ENCODE results near the gene SPRR4. TPM values are rescaled to one million over a fixed set of nuclear protein-coding genes. Genes with fewer than 3 reads are reported as not detected.

SPRR4 gene
- polyA plus RNA-seq, 1 donor from 2014 or later: not detected

DNA sequence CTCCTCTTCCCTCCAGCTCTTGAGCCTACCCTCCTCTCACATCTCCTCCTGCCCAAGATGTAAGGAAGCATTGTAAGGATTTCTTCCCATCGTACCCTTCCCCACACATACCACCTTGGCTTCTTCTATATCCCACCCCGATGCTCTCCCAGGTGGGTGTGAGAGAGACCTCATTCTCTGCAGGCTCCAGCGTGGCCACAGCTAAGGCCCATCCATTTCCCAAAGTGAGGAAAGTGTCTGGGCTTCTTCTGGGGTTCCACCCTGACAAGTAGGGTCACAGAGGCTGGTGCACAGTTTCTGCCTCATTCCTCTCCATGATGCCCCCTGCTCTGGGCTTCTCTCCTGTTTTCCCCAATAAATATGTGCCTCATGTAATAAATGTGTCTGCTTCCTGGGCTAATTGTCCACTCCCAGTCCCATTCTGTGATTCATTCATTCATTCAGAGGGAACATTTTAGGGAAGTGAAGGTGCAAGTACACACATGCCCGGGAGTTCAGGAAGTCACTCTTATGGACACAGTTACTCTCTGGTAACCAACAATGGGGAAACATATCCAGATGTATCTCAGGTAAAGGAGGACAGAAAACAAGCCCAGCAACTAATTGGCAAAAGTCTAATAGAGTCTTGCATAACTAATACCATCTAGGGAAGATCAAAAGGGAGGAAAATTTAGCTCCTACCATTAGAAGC lies 1.9 kb downstream of the SPRR4 start:
- no peaks in the 10 kb centered on the region for H3K9me2 ChIP-seq (ENCODE audit: insufficient read depth, low read length)
- no peak overlapping the region for H3K27ac ChIP-seq (ENCODE audit: low read length)
- H4K20me1 ChIP-seq (ENCODE audit: insufficient read depth): no peaks in the 10 kb centered on the region
- no peak overlapping the region for H3K4me3 ChIP-seq (ENCODE audit: low read length)
- no peaks in the 10 kb centered on the region for H3F3A ChIP-seq (ENCODE audit: insufficient read depth, low read length, poor library complexity, severe bottlenecking)
- H3K4me2 ChIP-seq (ENCODE audit: low read length): no peak overlapping the region
- H3K36me3 ChIP-seq (ENCODE audit: insufficient read depth, low read length): no peaks in the 10 kb centered on the region
- H3K9me3 ChIP-seq (ENCODE audit: low read length): no peaks in the 10 kb centered on the region
- no peaks in the 10 kb centered on the region for H3K27me3 ChIP-seq (ENCODE audit: insufficient read depth, low read depth, low read length)
- TF ChIP-seq RAD21 (conservative IDR thresholded peaks at IDR 0.05) (no peak), MXI1 (conservative IDR thresholded peaks at IDR 0.05; ENCODE audit: poor library complexity, severe bottlenecking) (no peak), TAF1 (IDR thresholded peaks at IDR 0.05; ENCODE audit: low read depth) (no peak)
- TF ChIP-seq, protein P1, sequence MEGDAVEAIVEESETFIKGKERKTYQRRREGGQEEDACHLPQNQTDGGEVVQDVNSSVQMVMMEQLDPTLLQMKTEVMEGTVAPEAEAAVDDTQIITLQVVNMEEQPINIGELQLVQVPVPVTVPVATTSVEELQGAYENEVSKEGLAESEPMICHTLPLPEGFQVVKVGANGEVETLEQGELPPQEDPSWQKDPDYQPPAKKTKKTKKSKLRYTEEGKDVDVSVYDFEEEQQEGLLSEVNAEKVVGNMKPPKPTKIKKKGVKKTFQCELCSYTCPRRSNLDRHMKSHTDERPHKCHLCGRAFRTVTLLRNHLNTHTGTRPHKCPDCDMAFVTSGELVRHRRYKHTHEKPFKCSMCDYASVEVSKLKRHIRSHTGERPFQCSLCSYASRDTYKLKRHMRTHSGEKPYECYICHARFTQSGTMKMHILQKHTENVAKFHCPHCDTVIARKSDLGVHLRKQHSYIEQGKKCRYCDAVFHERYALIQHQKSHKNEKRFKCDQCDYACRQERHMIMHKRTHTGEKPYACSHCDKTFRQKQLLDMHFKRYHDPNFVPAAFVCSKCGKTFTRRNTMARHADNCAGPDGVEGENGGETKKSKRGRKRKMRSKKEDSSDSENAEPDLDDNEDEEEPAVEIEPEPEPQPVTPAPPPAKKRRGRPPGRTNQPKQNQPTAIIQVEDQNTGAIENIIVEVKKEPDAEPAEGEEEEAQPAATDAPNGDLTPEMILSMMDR (IDR thresholded peaks at IDR 0.05; ENCODE audit: poor library complexity, severe bottlenecking): no peak
- no peaks in the 10 kb centered on the region for H3K79me2 ChIP-seq (replicated peaks; ENCODE audit: insufficient read depth, low read length)
- no peak overlapping the region for H3K9ac ChIP-seq (ENCODE audit: low read length)
- H2AFZ ChIP-seq (ENCODE audit: low read depth, low read length): no peak overlapping the region

DNA sequence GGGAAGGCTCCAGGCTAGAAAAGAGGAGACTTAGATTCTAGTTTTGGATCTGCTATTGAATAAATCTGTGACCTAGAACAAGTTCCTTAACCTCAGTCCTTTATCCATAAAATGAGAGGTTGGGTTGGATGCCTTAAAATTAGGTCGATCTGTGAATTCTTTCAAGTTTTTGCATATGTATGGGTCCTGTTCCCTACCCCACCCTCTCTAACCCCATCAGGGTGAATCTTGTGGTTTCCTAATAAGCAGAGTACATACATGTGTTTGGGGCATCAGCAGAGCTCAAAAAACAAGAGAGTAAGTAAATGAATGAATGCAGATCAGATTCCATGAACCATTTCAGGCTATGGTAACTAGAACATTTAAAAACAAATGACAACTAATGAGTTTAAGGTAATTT lies 6.2 kb downstream of the SPRR4 start:
- Histone ChIP-seq H3K4me2 (ENCODE audit: low read length) (no peak overlapping the region), H3K9me3 (ENCODE audit: low read length) (no peaks in the 10 kb centered on the region), H3K36me3 (ENCODE audit: insufficient read depth, low read length) (no peaks in the 10 kb centered on the region), H4K20me1 (ENCODE audit: insufficient read depth) (no peaks in the 10 kb centered on the region), H3K79me2 (replicated peaks; ENCODE audit: insufficient read depth, low read length) (no peaks in the 10 kb centered on the region), H3F3A (ENCODE audit: insufficient read depth, low read length, poor library complexity, severe bottlenecking) (no peaks in the 10 kb centered on the region), H2AFZ (ENCODE audit: low read depth, low read length) (no peak overlapping the region), H3K9me2 (ENCODE audit: insufficient read depth, low read length) (no peaks in the 10 kb centered on the region), H3K27ac (ENCODE audit: low read length) (no peak overlapping the region), H3K27me3 (ENCODE audit: insufficient read depth, low read depth, low read length) (no peaks in the 10 kb centered on the region), H3K4me3 (ENCODE audit: low read length) (no peak overlapping the region), H3K9ac (ENCODE audit: low read length) (no peak overlapping the region)
- TF ChIP-seq, protein P1 (IDR thresholded peaks at IDR 0.05; ENCODE audit: poor library complexity, severe bottlenecking): no peak
- TF ChIP-seq, protein P2, sequence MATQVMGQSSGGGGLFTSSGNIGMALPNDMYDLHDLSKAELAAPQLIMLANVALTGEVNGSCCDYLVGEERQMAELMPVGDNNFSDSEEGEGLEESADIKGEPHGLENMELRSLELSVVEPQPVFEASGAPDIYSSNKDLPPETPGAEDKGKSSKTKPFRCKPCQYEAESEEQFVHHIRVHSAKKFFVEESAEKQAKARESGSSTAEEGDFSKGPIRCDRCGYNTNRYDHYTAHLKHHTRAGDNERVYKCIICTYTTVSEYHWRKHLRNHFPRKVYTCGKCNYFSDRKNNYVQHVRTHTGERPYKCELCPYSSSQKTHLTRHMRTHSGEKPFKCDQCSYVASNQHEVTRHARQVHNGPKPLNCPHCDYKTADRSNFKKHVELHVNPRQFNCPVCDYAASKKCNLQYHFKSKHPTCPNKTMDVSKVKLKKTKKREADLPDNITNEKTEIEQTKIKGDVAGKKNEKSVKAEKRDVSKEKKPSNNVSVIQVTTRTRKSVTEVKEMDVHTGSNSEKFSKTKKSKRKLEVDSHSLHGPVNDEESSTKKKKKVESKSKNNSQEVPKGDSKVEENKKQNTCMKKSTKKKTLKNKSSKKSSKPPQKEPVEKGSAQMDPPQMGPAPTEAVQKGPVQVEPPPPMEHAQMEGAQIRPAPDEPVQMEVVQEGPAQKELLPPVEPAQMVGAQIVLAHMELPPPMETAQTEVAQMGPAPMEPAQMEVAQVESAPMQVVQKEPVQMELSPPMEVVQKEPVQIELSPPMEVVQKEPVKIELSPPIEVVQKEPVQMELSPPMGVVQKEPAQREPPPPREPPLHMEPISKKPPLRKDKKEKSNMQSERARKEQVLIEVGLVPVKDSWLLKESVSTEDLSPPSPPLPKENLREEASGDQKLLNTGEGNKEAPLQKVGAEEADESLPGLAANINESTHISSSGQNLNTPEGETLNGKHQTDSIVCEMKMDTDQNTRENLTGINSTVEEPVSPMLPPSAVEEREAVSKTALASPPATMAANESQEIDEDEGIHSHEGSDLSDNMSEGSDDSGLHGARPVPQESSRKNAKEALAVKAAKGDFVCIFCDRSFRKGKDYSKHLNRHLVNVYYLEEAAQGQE (IDR thresholded peaks at IDR 0.05; ENCODE audit: borderline replicate concordance): no peak
- TF ChIP-seq MXI1 (conservative IDR thresholded peaks at IDR 0.05; ENCODE audit: poor library complexity, severe bottlenecking): no peak
- no peak for TF ChIP-seq EZH2 (IDR thresholded peaks at IDR 0.05; ENCODE audit: borderline replicate concordance, insufficient read depth, low read length, poor library complexity, severe bottlenecking)
- TF ChIP-seq RAD21 (conservative IDR thresholded peaks at IDR 0.05): no peak
- TF ChIP-seq SMC3 (conservative IDR thresholded peaks at IDR 0.05; ENCODE audit: poor library complexity): no peak
- TF ChIP-seq EP300 (conservative IDR thresholded peaks at IDR 0.05; ENCODE audit: poor library complexity, severe bottlenecking): no peak
